Central memory CD8-positive, alpha-beta T cell (primary cell): Measurements from ENCODE around the gene LRRN4CL.

Experiments used
- ATAC-seq: fragments of 150-1000 bp; cut with Tn5 transposase; replicated peaks from 2 replicates; pipeline ENCODE4 v1.10.0; 2022; ENCODE audit warnings: mild to moderate bottlenecking, moderate FRiP score, moderate number of reproducible peaks; ENCODE audit not compliant: poor library complexity, severe bottlenecking; ENCODE audit errors: extremely low read depth
- DNase-seq, 2 donors: peaks; one replicate each; pipeline ENCODE4 v3.0.0; 2021; ENCODE audit warnings: low spot score in 2 of 2
- H3K27ac Mint-ChIP-seq: one replicate; pipeline ENCODE4 v1.8.0; 2022; ENCODE audit warnings: low read depth, mild to moderate bottlenecking, moderate library complexity, mixed read lengths
- H3K27me3 Mint-ChIP-seq: one replicate; pipeline ENCODE4 v1.8.0; 2022; ENCODE audit warnings: mixed read lengths
- H3K36me3 Mint-ChIP-seq: one replicate; pipeline ENCODE4 v1.8.0; 2022; ENCODE audit warnings: mild to moderate bottlenecking, moderate library complexity, mixed read lengths; ENCODE audit not compliant: insufficient read depth
- H3K4me1 Mint-ChIP-seq: one replicate; pipeline ENCODE4 v1.8.0; 2022; ENCODE audit warnings: mixed read lengths
- H3K4me3 Mint-ChIP-seq: one replicate; pipeline ENCODE4 v1.8.0; 2022; ENCODE audit warnings: mild to moderate bottlenecking, moderate library complexity, mixed read lengths
- H3K9me3 Mint-ChIP-seq: one replicate; pipeline ENCODE4 v1.8.0; 2022; ENCODE audit warnings: mixed read lengths

The LRRN4CL gene

DNA sequence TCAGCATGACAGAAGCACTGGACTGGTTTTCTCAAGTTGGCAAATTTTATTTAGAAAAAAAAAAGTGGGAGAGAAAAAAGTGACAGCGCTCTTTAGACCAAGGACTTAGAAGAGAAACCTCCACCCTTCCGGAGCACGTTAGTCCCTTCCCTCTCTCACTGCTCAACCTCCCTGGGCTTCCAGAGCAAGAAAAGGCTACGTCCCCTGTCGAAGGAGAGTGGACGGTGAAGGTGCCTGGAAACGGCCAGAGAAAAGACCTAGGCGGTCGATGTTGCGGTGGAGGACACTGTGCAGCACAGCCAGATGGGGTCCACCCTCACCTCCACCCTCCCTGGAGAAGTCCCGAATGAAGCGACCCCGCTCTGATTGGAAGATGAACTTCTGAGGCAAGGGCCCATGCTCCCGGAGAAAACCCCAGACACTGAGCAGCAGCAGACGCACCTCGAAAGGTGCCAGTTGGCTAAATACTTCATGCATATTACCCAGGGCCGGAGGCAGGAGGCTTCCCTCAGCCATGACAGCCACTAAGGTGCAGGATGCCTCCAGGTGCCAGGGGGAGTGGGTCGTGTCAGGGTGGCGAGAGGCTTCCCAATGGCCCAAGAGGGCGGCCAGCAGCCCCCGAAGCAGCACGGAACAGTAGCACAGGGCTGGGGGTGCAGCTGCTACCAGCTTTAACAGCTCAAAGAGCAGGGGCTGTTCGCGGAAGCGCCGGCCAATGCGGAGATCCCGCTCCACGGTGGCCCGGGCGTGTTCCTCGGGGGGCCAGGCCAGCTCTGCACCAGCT lies 42.3 kb downstream of the LRRN4CL start:
- DNase-seq = no peak
- H3K27me3 Mint-ChIP-seq = no peaks in the 10 kb centered on the region
- peaks cover 26% of the 10 kb centered on the region for H3K36me3 Mint-ChIP-seq
- peaks cover 23% of the 10 kb centered on the region for H3K4me1 Mint-ChIP-seq
- H3K4me3 Mint-ChIP-seq = peak overlapping the region; percentile 90
- peak overlapping the region; percentile 88 for H3K27ac Mint-ChIP-seq
- H3K9me3 Mint-ChIP-seq = no peaks in the 10 kb centered on the region
- no peak for ATAC-seq

DNA sequence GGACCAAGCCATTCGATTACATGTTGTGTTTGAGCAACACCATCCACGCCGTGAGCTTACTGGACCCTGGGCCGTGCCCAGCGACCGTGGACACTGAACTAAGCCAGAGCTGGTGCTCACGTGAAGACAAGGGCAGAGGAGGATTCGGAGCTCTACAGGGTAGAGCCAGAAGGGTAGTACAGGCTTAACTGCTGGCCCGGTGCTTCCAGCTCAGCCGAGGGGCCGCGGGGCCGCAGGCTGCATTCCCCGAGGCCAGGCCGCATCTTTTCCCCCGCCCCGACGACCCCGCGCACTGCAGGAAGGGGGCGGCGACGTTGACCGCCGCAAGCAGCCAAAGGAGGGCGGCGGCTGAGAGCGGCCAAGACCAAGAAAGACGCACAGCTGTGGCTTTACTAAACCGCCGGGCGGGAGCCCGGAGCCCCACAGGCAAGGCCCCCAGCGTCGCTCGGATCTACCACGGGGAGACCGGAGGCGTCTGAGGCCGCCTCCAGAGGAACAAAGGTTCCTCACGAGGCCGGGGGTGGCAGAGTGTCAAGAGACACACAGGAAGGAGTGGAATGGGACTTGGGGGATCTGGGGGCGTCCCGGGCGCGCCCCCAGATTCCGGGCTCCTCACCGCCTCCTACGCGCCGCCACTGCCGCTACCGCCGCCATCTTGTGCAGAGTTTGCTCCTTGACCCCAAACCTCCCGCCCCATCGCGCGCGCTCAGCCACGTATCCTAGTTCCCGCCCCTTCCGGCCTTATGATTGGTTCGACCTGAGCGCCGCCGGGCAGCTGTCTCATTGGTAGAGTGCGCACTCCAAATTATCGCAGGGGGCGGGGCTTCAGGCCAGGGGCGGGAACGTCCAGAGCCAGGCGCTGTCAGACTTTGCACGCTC lies 43.1 kb downstream of the LRRN4CL start, which contains the start of gene GANAB:
TSS of gene GANAB (minus strand) at position 668 of the 879 bp plus-strand sequence. CDS start at position 654, 14 bp downstream.
- Mint-ChIP-seq H3K9me3 (no peaks in the 10 kb centered on the region), H3K4me3 (peak within 1 kb of the TSS; percentile 90), H3K36me3 (peaks cover 26% of the 10 kb centered on the region), H3K27ac (peak within 1 kb of the TSS; percentile 88), H3K27me3 (no peaks in the 10 kb centered on the region), H3K4me1 (peaks cover 20% of the 10 kb centered on the region)
- DNase-seq = peak; percentile 94 to 95
- ATAC-seq = peak; percentile 98

DNA sequence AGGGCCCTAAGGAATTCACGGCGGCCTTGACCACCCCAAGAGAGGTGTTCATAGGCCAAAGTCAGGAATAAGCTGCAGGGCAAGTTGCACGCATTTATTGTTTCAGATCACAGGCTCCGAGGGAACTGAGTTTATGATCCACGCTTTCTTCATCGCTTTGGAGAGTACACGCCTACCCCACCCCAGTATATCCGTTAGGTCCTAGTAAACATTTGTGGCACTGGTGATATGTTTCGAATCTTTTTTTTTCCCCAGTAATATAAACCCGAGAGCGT lies 43.7 kb downstream of the LRRN4CL start:
- Mint-ChIP-seq H3K4me1 (peaks cover 24% of the 10 kb centered on the region), H3K27ac (peak overlapping the region; percentile 88), H3K9me3 (no peaks in the 10 kb centered on the region), H3K27me3 (no peaks in the 10 kb centered on the region), H3K4me3 (peak overlapping the region; percentile 90), H3K36me3 (peaks cover 24% of the 10 kb centered on the region)
- DNase-seq = no peak
- ATAC-seq = no peak

DNA sequence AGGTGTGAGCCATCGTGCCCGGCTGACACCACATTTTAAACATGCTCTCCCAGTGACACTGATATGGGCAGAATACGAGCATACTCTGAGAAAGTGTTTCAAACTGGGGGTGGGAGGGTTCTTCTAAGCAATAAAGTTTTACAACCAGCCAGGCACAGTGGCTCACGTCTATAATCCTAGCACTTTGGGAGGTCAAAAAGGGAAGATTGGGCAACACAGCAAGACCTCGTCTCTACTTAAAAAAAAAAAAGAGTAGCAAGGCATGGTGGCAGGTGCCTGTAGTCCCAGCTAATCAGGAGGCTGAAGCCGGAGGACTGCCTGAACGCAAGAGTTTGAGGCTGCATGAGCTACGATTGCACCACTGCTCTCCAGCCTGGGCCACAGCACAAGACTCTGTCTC lies 45.1 kb downstream of the LRRN4CL start:
- H3K4me3 Mint-ChIP-seq = no peak overlapping the region
- DNase-seq = no peak
- ATAC-seq = no peak
- H3K27me3 Mint-ChIP-seq = no peaks in the 10 kb centered on the region
- no peaks in the 10 kb centered on the region for H3K9me3 Mint-ChIP-seq
- peaks cover 27% of the 10 kb centered on the region for H3K36me3 Mint-ChIP-seq
- no peak overlapping the region for H3K27ac Mint-ChIP-seq
- H3K4me1 Mint-ChIP-seq = peaks cover 32% of the 10 kb centered on the region
